Measurements from ENCODE around the gene KRTAP15-1.

Gene KRTAP15-1

GRCh38 chr21:30439975-30440374 lies at the start of gene KRTAP15-1:
TSS of gene KRTAP15-1 (plus strand) at chr21:30440275. CDS start at chr21:30440328, 53 bp downstream.
- no peak for DNase-seq (ENCODE audit: low read depth, low spot score)

- no peak for DNase-seq (ENCODE audit: low read depth, low spot score)
Measured at GRCh38 chr21:30391492-30392025, 48.5 kb upstream of the KRTAP15-1 start.

GRCh38 chr21:30395731-30396130 lies 44.3 kb upstream of the KRTAP15-1 start, which contains the start of gene KRTAP13-1:
TSS of gene KRTAP13-1 (plus strand) at chr21:30396031. CDS start at chr21:30396087, 56 bp downstream.
- no peak for DNase-seq (ENCODE audit: low read depth, low spot score)

GRCh38 chr21:30408782-30409494 lies 31.1 kb upstream of the KRTAP15-1 start:
- DNase-seq (ENCODE audit: low read depth, low spot score), result peak; percentile 24

GRCh38 chr21:30415993-30416392 lies 24.1 kb upstream of the KRTAP15-1 start:
- DNase-seq (ENCODE audit: low read depth, low spot score), result no peak

GRCh38 chr21:30425826-30426225 lies 14.2 kb upstream of the KRTAP15-1 start, which contains the start of gene KRTAP13-3:
TSS of gene KRTAP13-3 (minus strand) at chr21:30425926. CDS start at chr21:30425912, 14 bp downstream.
- DNase-seq (ENCODE audit: low read depth, low spot score), result no peak

GRCh38 chr21:30426731-30427130 lies 13.3 kb upstream of the KRTAP15-1 start:
- no peak for DNase-seq (ENCODE audit: low read depth, low spot score)

GRCh38 chr21:30430170-30430655 lies 9.9 kb upstream of the KRTAP15-1 start, which contains the start of gene KRTAP13-4:
TSS of gene KRTAP13-4 (plus strand) at chr21:30430220. CDS start at chr21:30430276, 56 bp downstream.
- no peak for DNase-seq (ENCODE audit: low read depth, low spot score)

GRCh38 chr21:30434033-30434631 lies 5.9 kb upstream of the KRTAP15-1 start:
- DNase-seq (ENCODE audit: low read depth, low spot score), result peak; percentile 37

GRCh38 chr21:30437010-30437565 lies 3.0 kb upstream of the KRTAP15-1 start:
- no peak for DNase-seq (ENCODE audit: low read depth, low spot score)

GRCh38 chr21:30443226-30443625 lies 3.2 kb downstream of the KRTAP15-1 start:
- no peak for DNase-seq (ENCODE audit: low read depth, low spot score)

GRCh38 chr21:30444204-30444603 lies 4.1 kb downstream of the KRTAP15-1 start:
- no peak for DNase-seq (ENCODE audit: low read depth, low spot score)

- DNase-seq (ENCODE audit: low read depth, low spot score), result no peak
Measured at GRCh38 chr21:30447056-30447455, 7.0 kb downstream of the KRTAP15-1 start.

GRCh38 chr21:30448514-30448913 lies 8.4 kb downstream of the KRTAP15-1 start:
- DNase-seq (ENCODE audit: low read depth, low spot score), result no peak

GRCh38 chr21:30463713-30464112 lies 23.6 kb downstream of the KRTAP15-1 start:
- peak; percentile 1 for DNase-seq (ENCODE audit: low read depth, low spot score)

GRCh38 chr21:30468900-30469714 lies 29.0 kb downstream of the KRTAP15-1 start:
- DNase-seq (ENCODE audit: low read depth, low spot score), result no peak

- no peak for DNase-seq (ENCODE audit: low read depth, low spot score)
Measured at GRCh38 chr21:30478004-30478403, 37.9 kb downstream of the KRTAP15-1 start.

GRCh38 chr21:30479259-30479658 lies 39.2 kb downstream of the KRTAP15-1 start:
- DNase-seq (ENCODE audit: low read depth, low spot score), result no peak

- DNase-seq (ENCODE audit: low read depth, low spot score), result no peak
Measured at GRCh38 chr21:30480145-30480544, 40.1 kb downstream of the KRTAP15-1 start, which contains the start of gene KRTAP19-1. TSS of gene KRTAP19-1 (minus strand) at chr21:30480367. CDS start at chr21:30480317, 50 bp downstream.

GRCh38 chr21:30482130-30482529 lies 42.1 kb downstream of the KRTAP15-1 start:
- no peak for DNase-seq (ENCODE audit: low read depth, low spot score)

GRCh38 chr21:30486180-30486579 lies 46.1 kb downstream of the KRTAP15-1 start:
- DNase-seq (ENCODE audit: low read depth, low spot score), result no peak

Data from astrocyte of the hippocampus (primary cell).